Smooth muscle cell (in vitro differentiated cells): ENCODE results near the gene KRTAP10-5. TPM values are rescaled to one million over a fixed set of nuclear protein-coding genes. Genes with fewer than 3 reads are reported as not detected.

Experiments
- DNase-seq: peaks from one replicate; lab custom pipeline; 2025; ENCODE audit not compliant: unreplicated experiment; lab: John Stamatoyannopoulos, UW
- H2AFZ ChIP-seq: fragments of 200-600 bp; sonication (generic); 2 replicates; pipeline ENCODE4 v1.6.0; 2016; ENCODE audit warnings: antibody characterized with exemption, low read depth, mild to moderate bottlenecking
- H3F3A ChIP-seq: fragments of 200-600 bp; sonication (generic); 2 replicates; pipeline ENCODE4 v1.6.0; 2017; ENCODE audit warnings: antibody characterized with exemption, low read depth
- H3K27ac ChIP-seq: fragments of 200-600 bp; sonication (generic); 2 replicates; pipeline ENCODE4 v1.5.1; 2016; ENCODE audit warnings: low read depth, mild to moderate bottlenecking
- H3K27me3 ChIP-seq: fragments of 200-600 bp; sonication (generic); 2 replicates; pipeline ENCODE4 v1.6.1; 2016; ENCODE audit warnings: low read depth, mild to moderate bottlenecking
- H3K36me3 ChIP-seq: fragments of 200-600 bp; sonication (generic); 2 replicates; pipeline ENCODE4 v1.5.1; 2016; ENCODE audit warnings: low read depth
- H3K4me1 ChIP-seq: fragments of 200-600 bp; sonication (generic); 2 replicates; pipeline ENCODE4 v1.5.1; 2016; ENCODE audit warnings: low read depth
- H3K4me2 ChIP-seq: fragments of 200-600 bp; sonication (generic); 2 replicates; pipeline ENCODE4 v1.6.0; 2016; ENCODE audit warnings: mild to moderate bottlenecking
- H3K4me3 ChIP-seq: fragments of 200-600 bp; sonication (generic); 2 replicates; pipeline ENCODE4 v1.5.1; 2016; ENCODE audit warnings: mild to moderate bottlenecking
- H3K79me2 ChIP-seq: fragments of 200-600 bp; sonication (generic); 2 replicates; pipeline ENCODE4 v1.6.0; 2016; ENCODE audit warnings: low read depth, mild to moderate bottlenecking
- H3K9ac ChIP-seq: fragments of 200-600 bp; sonication (generic); 2 replicates; pipeline ENCODE4 v1.6.0; 2016; ENCODE audit warnings: low read depth
- H3K9me3 ChIP-seq: fragments of 200-600 bp; sonication (generic); replicated peaks from 2 replicates; pipeline ENCODE4 v1.5.1; 2016; ENCODE audit warnings: low read depth
- H4K20me1 ChIP-seq: fragments of 200-600 bp; sonication (generic); 2 replicates; pipeline ENCODE4 v1.6.0; 2016; ENCODE audit warnings: low read depth
- WGBS: methylation state at CpG from one replicate; pipeline ENCODE4 v1.1.7; 2016; ENCODE audit warnings: low lambda C conversion rate; 5-methylcytosine and 5-hydroxymethylcytosine counted together
- polyA plus RNA-seq: library from polyadenylated mRNA; unstranded; fragments of >200 nt; fragmentation: Nextera tagmentation; extraction: Ambion mirVana; gene quantifications from 2 replicates; pipeline ENCODE4 v1.2.1, GENCODE V29; 2016
- total RNA-seq: library from RNA; depleted of rRNA; stranded (reverse); fragments of >200 nt; gene quantifications from 2 replicates; pipeline ENCODE4 v1.2.3, GENCODE V29; 2014
- TF ChIP-seq, protein P1 (sequence below): fragments of 200-600 bp; sonication (generic); IDR thresholded peaks from 2 replicates; pipeline ENCODE4 v1.5.1; 2017; ENCODE audit warnings: borderline replicate concordance, mild to moderate bottlenecking, antibody characterized with exemption; ENCODE audit not compliant: insufficient read depth, poor library complexity, severe bottlenecking

The KRTAP10-5 gene
- total and polyA plus RNA-seq, 2 experiments from 2014 or later = not detected

DNA sequence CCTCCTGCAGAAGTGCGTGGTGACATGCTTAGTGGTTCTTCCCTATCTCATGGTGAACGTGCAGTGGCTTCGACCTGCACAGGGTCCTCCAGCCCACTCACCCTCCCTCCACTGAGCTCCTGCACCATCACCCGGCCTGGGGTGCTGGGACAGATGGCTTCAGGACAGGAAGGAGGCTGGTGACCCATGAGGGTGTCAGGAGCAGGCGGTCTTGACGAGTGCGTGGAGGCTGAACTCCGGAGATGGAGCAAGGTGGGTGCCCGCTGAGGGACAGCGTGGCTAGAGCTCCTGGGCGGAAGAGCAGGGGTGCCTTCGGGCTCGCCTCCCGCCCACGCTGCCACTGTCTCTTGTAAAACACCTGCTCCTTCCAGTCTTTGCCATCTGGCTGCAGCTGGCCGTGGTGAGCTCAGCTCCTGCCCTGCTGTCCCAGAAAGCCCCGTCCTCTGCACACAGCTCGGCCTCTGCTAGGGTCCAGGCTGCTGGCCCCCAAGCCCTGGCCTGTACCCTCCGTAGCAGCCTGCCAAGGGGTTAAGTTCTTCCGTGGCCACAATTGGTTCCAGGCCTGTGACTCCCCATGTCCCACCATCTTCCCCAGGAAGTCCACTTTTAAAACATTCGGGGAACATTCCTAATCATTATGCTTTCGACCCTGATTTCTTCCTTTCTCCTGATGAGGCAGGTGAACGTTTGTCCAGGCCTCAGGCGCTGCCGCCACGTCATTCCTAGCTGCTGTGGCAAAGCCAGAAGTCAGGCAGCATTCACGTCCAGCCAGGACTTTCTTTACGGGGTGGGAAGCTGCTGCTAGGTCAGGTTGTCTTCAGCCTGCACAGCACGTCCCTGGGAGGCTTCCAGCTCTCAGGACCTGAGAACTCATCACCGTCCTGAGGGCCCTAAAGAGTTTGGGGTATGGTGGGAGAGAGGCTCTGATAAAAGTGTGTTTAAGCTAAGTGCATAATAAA, 48.5 kb downstream of the KRTAP10-5 start:
- no peak overlapping the region for H2AFZ ChIP-seq
- no peak overlapping the region for H3K27ac ChIP-seq
- no peaks in the 10 kb centered on the region for H3K36me3 ChIP-seq
- no peak for DNase-seq
- H3F3A ChIP-seq = no peaks in the 10 kb centered on the region
- no peak overlapping the region for H3K4me2 ChIP-seq
- TF ChIP-seq, protein P1, sequence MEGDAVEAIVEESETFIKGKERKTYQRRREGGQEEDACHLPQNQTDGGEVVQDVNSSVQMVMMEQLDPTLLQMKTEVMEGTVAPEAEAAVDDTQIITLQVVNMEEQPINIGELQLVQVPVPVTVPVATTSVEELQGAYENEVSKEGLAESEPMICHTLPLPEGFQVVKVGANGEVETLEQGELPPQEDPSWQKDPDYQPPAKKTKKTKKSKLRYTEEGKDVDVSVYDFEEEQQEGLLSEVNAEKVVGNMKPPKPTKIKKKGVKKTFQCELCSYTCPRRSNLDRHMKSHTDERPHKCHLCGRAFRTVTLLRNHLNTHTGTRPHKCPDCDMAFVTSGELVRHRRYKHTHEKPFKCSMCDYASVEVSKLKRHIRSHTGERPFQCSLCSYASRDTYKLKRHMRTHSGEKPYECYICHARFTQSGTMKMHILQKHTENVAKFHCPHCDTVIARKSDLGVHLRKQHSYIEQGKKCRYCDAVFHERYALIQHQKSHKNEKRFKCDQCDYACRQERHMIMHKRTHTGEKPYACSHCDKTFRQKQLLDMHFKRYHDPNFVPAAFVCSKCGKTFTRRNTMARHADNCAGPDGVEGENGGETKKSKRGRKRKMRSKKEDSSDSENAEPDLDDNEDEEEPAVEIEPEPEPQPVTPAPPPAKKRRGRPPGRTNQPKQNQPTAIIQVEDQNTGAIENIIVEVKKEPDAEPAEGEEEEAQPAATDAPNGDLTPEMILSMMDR = no peak
- H3K79me2 ChIP-seq = no peaks in the 10 kb centered on the region
- WGBS = 93% methylated on average over 30 of the region's 30 CpGs
- no peak overlapping the region for H3K4me3 ChIP-seq
- H3K9me3 ChIP-seq = no peaks in the 10 kb centered on the region
- H4K20me1 ChIP-seq = no peaks in the 10 kb centered on the region
- H3K9ac ChIP-seq = no peak overlapping the region
- no peaks in the 10 kb centered on the region for H3K27me3 ChIP-seq
- no peaks in the 10 kb centered on the region for H3K4me1 ChIP-seq

DNA sequence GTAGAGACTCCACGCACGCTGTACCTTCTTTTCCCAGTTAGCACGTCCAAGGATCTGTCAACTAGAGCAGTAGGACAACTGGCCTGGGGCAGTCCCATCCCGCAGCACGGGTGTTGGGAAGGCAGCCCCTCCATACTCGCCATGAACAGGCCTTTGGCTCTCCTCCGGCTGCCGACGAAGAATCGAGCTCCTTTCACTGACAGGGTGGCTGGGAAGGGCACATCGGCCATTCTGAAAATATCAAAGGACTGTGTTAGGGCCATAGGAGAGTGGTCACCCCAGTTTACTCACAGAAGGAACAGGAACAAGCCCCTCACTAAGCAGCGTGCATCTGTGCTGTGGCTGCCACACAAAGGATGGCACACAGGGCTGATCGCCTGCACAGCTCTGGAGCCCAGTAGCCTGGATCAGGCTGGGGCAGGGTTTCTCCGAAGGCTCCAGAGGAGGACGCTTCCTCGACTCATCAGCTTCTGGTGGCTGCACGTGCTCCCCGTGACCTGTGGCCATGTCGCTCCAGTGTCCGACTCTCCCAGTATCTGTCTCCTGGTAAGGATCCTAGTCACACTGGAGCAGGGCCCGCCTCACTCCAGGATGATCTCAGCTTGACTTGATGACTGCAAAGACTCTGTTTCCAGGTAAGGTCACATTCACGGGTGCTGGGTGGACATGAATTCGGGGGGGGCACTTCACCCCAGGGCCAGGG, 49.4 kb downstream of the KRTAP10-5 start:
- H3K79me2 ChIP-seq = no peaks in the 10 kb centered on the region
- H4K20me1 ChIP-seq = no peaks in the 10 kb centered on the region
- H3K9me3 ChIP-seq = no peaks in the 10 kb centered on the region
- H3K4me1 ChIP-seq = no peaks in the 10 kb centered on the region
- no peak overlapping the region for H3K4me2 ChIP-seq
- no peak overlapping the region for H3K9ac ChIP-seq
- H3K27me3 ChIP-seq = no peaks in the 10 kb centered on the region
- H3K27ac ChIP-seq = no peak overlapping the region
- no peak overlapping the region for H3K4me3 ChIP-seq
- DNase-seq = no peak
- WGBS = 93% methylated on average over 23 of the region's 23 CpGs
- H2AFZ ChIP-seq = no peak overlapping the region
- no peaks in the 10 kb centered on the region for H3K36me3 ChIP-seq
- TF ChIP-seq, protein P1 = no peak
- no peaks in the 10 kb centered on the region for H3F3A ChIP-seq

DNA sequence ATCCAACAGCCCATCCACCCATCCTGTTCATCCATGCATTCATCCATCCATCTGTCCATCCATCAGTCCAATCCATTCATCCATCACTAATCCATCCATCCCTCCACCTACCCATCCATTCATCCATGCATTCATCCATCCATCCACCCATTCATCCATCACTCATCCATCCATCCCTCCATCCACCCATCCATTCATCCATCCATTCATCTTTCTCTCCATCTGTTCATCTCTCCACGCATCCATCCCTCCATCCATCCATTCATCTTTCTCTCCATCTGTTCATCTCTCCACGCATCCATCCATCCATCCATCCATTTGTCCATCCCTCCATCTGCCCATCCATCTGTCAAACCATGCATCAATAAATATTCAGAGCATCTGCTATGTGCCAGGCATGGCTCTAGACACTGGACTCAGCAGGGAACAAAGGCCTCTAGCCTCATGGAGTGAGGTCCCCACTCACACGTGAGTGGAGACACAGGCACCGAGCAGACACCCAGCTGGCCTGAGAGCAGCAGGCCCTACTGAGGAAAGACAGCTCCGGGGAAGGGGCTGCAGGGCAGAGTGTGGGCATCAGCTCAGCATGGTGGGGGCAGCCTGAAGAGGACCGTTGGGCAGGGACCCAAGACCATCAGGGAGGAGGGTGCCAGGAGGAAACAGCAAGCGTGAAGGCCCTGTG, 50.0 kb downstream of the KRTAP10-5 start:
- H3K4me2 ChIP-seq = no peak overlapping the region
- H2AFZ ChIP-seq = no peak overlapping the region
- WGBS = 90% methylated on average over 7 of the region's 7 CpGs
- H3F3A ChIP-seq = no peaks in the 10 kb centered on the region
- no peaks in the 10 kb centered on the region for H3K9me3 ChIP-seq
- no peak overlapping the region for H3K9ac ChIP-seq
- no peaks in the 10 kb centered on the region for H3K79me2 ChIP-seq
- TF ChIP-seq, protein P1 = no peak
- no peaks in the 10 kb centered on the region for H3K27me3 ChIP-seq
- no peaks in the 10 kb centered on the region for H4K20me1 ChIP-seq
- H3K4me3 ChIP-seq = no peak overlapping the region
- H3K27ac ChIP-seq = no peak overlapping the region
- no peak for DNase-seq
- H3K4me1 ChIP-seq = no peaks in the 10 kb centered on the region
- H3K36me3 ChIP-seq = no peaks in the 10 kb centered on the region
